Neural crest cell (in vitro differentiated cells): ENCODE data around the gene GANAB. TPM values are rescaled to one million over a fixed set of nuclear protein-coding genes. Genes with fewer than 3 reads are reported as not detected.
A peak's percentile ranks its signal among the peaks of the same experiment; 100 is the strongest.

Experiments used
- DNase-seq: peaks from one replicate; pipeline ENCODE4 v3.0.0; 2021; ENCODE audit warnings: low read depth, mixed read lengths, low spot score
- H3K27ac Mint-ChIP-seq: one replicate; pipeline ENCODE4 v1.8.0; 2021; ENCODE audit warnings: mild to moderate bottlenecking, mixed read lengths; ENCODE audit not compliant: unreplicated experiment
- H3K27me3 Mint-ChIP-seq: 2 replicates; pipeline ENCODE4 v1.8.0; 2021; ENCODE audit warnings: low read depth, mild to moderate bottlenecking, mixed read lengths
- H3K36me3 Mint-ChIP-seq: 2 replicates; pipeline ENCODE4 v1.8.0; 2021; ENCODE audit warnings: low read depth, mild to moderate bottlenecking, mixed read lengths
- H3K4me1 Mint-ChIP-seq: 2 replicates; pipeline ENCODE4 v1.8.0; 2021; ENCODE audit warnings: mixed read lengths
- H3K4me3 Mint-ChIP-seq: one replicate; pipeline ENCODE4 v1.8.0; 2021; ENCODE audit warnings: mild to moderate bottlenecking, mixed read lengths
- H3K9me3 Mint-ChIP-seq: 2 replicates; pipeline ENCODE4 v1.8.0; 2021; ENCODE audit warnings: mixed read lengths
- total RNA-seq: library from RNA; stranded (reverse); gene quantifications from 2 replicates; pipeline ENCODE4 v1.2.1, GENCODE V29; 2021
- TF ChIP-seq, protein P1 (sequence below): fragments of 200-600 bp; sonication (generic); conservative IDR thresholded peaks from 2 replicates; pipeline ENCODE4 v1.5.0; 2021; ENCODE audit warnings: antibody characterized with exemption, mild to moderate bottlenecking

GANAB gene
- total RNA-seq, 1 donor from 2014 or later = 366 TPM

DNA sequence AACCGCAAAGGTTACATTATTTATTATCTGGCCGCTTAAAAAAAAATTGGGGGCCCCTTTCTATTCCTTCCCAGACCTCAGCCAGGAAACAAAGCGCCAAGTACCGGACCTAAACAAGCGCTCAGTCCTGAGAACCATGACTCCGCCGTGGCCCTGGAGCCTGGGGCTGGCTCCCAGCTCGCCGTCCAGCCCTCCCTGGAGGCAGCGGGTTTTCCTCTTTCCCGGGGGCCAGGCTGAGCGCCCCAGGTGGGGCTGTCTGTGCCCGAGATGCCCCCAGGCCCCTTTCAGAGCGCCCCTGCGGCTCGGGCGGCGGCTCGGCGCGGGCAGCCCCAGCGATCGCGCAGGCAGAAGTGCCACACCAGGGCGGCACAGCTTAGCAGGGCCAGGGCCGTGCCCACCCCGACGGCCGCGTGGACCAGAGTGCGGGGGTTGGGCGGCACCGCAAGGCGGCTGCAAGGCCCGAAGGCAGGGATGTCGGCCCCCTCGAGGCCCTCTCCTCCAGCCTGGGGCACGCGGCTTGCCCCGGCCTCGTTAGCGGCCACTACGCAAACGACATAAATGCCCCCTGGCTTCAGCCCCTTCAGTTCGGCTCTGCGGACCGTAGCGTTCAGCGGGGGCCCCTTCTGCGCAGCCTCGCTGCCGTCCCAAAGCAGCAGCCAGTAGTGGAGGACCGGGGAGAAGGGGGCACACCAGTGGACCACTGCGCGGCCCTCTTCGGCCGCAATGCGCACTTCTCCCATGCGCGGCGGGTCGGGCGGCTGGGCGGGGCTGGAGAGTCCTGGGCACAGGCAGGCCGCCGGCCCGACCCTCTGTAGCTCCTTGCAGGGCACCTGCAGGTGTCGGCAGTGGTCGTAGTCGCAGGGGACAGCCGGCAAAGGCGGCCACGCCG, 41.3 kb upstream of the GANAB start:
- TF ChIP-seq, protein P1, sequence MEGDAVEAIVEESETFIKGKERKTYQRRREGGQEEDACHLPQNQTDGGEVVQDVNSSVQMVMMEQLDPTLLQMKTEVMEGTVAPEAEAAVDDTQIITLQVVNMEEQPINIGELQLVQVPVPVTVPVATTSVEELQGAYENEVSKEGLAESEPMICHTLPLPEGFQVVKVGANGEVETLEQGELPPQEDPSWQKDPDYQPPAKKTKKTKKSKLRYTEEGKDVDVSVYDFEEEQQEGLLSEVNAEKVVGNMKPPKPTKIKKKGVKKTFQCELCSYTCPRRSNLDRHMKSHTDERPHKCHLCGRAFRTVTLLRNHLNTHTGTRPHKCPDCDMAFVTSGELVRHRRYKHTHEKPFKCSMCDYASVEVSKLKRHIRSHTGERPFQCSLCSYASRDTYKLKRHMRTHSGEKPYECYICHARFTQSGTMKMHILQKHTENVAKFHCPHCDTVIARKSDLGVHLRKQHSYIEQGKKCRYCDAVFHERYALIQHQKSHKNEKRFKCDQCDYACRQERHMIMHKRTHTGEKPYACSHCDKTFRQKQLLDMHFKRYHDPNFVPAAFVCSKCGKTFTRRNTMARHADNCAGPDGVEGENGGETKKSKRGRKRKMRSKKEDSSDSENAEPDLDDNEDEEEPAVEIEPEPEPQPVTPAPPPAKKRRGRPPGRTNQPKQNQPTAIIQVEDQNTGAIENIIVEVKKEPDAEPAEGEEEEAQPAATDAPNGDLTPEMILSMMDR = no peak
- Mint-ChIP-seq H3K9me3 (no peaks in the 10 kb centered on the region), H3K36me3 (peaks cover 4% of the 10 kb centered on the region), H3K27me3 (no peaks in the 10 kb centered on the region), H3K27ac (no peak overlapping the region), H3K4me1 (peaks cover 18% of the 10 kb centered on the region), H3K4me3 (no peak overlapping the region)
- no peak for DNase-seq

DNA sequence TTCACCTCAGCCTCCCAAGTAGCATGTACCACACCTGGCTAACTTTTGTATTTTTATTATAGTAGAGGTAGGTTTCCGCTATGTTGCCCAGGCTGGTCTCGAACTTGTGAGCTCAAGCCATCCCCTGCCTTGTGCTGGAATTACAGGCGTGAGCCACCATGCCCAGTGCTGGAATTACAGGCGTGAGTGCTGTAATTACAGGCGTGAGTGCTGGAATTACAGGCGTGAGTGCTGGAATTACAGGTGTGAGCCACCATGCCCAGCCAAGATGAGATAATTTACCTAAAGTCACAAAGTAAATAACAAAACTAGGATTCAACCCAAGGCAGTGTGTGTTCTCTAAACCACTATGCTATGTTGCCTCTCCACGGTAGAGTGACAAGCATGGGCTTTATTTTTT, 36.1 kb upstream of the GANAB start:
- Mint-ChIP-seq H3K27ac (no peak overlapping the region), H3K4me1 (peaks cover 23% of the 10 kb centered on the region), H3K27me3 (no peaks in the 10 kb centered on the region), H3K4me3 (no peak overlapping the region), H3K36me3 (peaks cover 5% of the 10 kb centered on the region), H3K9me3 (no peaks in the 10 kb centered on the region)
- TF ChIP-seq, protein P1 = no peak
- DNase-seq = no peak

DNA sequence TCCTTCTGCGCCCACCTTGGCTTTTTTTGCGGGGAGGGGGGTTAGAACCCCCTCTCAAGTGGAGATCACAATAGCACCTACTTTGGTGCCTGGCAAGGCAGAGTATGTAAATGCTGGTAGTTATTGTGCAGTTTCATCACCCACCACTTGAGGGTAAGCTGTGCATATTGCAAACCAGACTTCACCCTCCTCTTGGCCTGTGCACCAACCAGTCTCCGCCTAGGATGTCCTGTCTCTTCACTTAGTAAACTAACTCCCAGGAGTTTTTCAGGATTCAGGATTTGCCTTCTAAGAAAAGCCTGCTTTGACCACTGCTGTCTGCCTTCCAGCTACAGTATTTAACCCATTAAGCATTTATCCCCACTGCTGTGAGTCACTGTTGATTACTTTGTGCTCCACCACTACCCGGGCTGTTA, 34.4 kb upstream of the GANAB start:
- Mint-ChIP-seq H3K4me3 (peak overlapping the region; percentile 81), H3K36me3 (peaks cover 5% of the 10 kb centered on the region), H3K4me1 (peaks cover 28% of the 10 kb centered on the region), H3K27me3 (no peaks in the 10 kb centered on the region), H3K27ac (no peak overlapping the region), H3K9me3 (no peaks in the 10 kb centered on the region)
- TF ChIP-seq, protein P1 = peak; percentile 59
- no peak for DNase-seq

DNA sequence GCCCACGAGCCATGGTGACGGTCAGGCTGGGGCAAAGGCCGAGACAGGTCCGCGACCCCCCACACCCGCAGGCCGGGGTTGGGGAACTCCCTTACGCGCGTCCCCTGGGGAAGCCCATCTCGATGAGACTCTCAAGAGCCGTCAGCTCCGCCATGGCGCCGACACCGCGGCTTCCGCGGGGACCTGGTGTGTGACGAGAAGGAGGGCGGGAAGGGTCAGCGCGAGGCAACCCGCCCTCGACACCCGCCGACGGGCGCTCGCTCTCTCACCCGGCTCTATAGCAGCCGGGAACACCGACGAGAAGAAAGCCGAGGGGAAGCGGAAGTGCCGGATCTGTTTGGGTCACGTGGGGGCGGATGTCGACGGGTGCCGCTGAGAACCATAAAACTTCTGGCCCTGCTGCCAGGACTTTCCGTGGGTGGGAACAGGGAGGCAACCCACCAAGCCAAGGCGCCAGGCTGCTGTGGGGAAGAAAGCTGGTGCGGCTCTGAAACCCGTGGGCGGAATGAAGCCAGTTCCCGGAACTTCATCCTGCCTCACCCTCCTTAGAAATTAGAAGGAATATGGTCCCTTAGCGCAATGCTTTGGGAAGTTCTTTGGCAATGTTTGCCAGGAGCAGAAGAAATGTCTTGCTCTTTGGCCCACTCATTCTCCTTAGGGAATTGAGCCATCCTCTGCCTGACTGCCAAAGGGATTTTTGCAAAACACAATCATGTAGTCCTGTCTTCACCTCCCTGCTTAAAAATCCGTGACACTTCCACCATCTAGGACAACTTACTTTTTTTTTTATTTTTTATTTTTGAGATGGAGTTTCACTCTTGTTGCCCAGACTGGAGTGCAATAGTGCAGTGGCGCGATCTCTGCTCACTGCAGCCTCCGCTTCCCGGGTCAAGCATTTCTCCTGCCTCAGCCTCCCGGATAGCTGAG, 32.6 kb upstream of the GANAB start, which contains the start of gene UBXN1:
TSS of gene UBXN1 (minus strand) at position 304 of the 927 bp plus-strand sequence. CDS start at position 154, 150 bp downstream.
- Mint-ChIP-seq H3K4me1 (peaks cover 32% of the 10 kb centered on the region), H3K36me3 (peaks cover 5% of the 10 kb centered on the region), H3K9me3 (no peaks in the 10 kb centered on the region), H3K4me3 (peak within 1 kb of the TSS; percentile 92), H3K27me3 (no peaks in the 10 kb centered on the region), H3K27ac (peak within 1 kb of the TSS; percentile 90)
- DNase-seq = peak; percentile 71
- TF ChIP-seq, protein P1 = no peak

DNA sequence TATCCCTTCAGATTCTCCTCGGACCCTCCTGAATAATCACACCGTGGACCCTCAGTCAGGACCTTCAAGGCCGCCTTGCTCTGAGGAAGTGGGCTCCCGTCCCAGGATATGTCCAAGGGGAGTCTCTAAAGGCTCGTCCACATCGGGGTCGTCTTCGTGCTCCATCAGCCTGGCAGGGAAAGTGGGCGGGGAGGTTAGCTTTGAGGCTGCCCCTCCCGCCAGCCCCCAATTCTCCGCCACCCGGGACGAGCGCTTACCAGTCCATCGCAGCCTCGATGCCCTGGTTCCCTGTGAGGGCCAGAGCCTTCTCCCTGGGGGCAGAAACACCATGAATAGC, 32.0 kb upstream of the GANAB start:
- Mint-ChIP-seq H3K27me3 (no peaks in the 10 kb centered on the region), H3K9me3 (no peaks in the 10 kb centered on the region), H3K4me3 (peak overlapping the region; percentile 92), H3K36me3 (peaks cover 5% of the 10 kb centered on the region), H3K4me1 (peaks cover 32% of the 10 kb centered on the region), H3K27ac (peak overlapping the region; percentile 90)
- no peak for DNase-seq
- TF ChIP-seq, protein P1 = no peak
